CD4-positive, alpha-beta T cell treated with Interleukin-4 for 1 hour (primary cell): ENCODE data around the gene MYH9.
"Not testable (repeated sequence)": the region's sequence is repeated elsewhere in the genome, so short reads cannot be mapped to it uniquely, and the experiment has no call there.

Experiments
- DNase-seq, 2 donors: peaks; one replicate each; pipeline ENCODE4 v3.0.0-alpha.2; 2020 to 2022

The MYH9 gene

DNA sequence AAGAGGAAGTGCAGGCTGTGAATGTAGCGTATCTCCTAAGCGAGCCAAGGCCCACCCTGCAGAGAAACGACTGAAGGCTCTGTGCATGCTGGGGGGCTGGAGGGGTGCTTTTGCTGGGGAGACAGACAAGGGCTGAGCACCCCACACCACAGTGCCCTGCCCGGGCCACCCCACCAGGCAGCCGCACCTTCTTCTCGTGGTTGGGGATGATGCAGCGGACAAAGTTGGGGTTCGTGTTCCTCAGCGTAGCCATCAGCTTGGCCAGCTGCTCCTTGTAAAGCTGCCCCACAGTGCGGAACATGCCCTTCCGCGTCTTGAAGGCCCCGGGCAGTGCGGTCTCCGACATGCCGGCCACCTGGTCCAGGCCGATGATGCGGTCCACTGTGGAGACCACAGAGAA, 81.5 kb downstream of the MYH9 start:
- no peak for DNase-seq

- no peak for DNase-seq
Measured at GRCh38 chr22:36305813-36306212, 82.0 kb downstream of the MYH9 start.

GRCh38 chr22:36304429-36304828, 83.3 kb downstream of the MYH9 start:
- no peak for DNase-seq

- no peak for DNase-seq
Measured at GRCh38 chr22:36303874-36304273, 83.9 kb downstream of the MYH9 start.

GRCh38 chr22:36303115-36303467, 84.7 kb downstream of the MYH9 start:
- no peak for DNase-seq

DNA sequence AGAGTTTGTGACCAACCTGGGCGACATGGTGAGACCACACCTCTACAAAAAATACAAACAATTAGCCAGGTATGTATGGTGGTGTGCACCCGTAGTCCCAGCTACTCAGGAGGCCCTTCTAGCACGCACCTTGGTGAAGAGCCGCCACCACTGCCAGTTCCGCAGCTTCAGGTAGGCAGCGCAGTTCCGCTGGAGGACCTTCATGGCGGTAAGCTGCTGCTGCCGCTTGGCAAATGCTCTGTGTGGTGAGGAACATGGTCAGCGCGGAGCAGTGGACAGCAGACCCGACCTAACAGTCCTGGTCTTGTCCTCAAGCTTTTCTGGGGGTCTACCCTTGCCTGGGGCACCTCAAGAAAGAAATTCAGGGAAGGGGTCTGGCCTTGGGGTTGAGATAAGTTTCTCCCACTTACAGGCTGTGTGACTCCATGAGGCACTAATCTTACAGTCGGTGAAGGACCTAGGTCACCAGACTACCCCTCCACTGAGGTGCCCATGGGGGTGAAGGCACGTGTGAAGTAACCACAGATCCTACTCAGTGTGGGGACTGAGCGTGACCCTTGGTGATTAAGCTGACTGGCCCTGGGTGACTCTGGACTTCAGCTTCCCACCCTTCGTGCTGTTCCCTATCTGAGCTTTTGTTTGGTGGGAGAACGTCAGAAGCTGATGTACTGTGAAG, 85.2 kb downstream of the MYH9 start:
- no peak for DNase-seq

DNA sequence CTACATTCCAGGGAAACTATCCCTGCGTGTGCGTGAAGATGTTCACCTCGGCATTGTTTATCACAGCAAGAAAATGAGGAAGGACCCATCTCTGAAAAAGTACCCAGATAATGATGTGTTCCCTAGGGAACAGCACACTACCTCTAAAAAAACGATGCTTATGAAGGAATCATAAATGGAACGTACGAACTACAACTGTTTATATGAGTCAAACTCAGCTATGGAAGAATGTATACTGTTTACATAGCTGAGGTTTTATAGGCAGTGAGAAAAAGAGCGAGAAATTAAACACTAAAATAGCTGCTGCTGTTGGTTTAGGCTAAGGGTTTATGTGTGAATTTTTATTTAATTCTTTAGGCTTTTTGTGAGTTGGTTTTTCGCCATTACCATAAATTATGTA, 85.9 kb downstream of the MYH9 start:
- no peak for DNase-seq

GRCh38 chr22:36301384-36301828, 86.4 kb downstream of the MYH9 start:
- peak; percentile 81 to 83 for DNase-seq

- no peak for DNase-seq
Measured at GRCh38 chr22:36300396-36301212, 87.2 kb downstream of the MYH9 start.

DNA sequence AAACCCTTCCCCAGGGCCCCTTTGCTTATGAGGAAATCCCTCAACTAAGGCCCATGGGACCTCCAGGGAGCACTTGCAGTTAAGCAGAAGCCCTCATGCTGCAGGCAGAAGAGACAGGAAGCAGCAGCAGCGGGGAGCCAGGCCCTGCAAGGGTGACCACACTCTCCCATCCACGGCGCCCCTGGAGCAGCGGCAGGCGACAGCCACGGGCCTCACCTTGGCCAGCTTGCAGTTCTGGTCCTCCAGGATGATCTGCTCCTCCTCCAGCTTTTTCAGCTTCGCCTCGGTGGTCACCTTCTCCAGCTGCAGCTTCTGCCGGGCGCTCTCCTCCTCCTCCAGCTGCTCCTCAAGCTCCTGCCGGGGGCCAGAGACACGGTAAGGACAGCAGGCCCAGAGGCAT, 87.9 kb downstream of the MYH9 start:
- DNase-seq, result no peak

DNA sequence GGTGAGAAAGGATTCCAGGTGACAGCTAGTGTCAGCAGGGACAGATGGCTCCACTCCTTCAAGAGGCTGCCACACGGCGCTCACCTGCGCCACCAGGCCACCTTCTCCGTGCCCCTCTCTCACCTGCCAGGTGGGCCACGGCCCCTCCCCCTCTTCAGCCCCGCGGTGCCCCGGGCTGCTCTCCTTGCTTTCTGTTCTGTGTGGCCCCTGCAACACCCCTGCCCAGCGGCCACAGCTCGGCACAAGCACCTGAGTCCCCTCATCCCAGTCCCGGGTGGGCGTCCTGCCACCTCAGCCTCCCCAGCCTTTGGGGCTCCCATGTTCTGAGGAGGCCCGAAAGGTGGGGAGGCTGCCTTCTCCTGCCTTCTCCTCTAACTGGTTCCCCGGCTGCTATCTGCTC, 88.5 kb downstream of the MYH9 start:
- DNase-seq, result no peak

GRCh38 chr22:36298601-36299000, 89.2 kb downstream of the MYH9 start:
- DNase-seq, result no peak

DNA sequence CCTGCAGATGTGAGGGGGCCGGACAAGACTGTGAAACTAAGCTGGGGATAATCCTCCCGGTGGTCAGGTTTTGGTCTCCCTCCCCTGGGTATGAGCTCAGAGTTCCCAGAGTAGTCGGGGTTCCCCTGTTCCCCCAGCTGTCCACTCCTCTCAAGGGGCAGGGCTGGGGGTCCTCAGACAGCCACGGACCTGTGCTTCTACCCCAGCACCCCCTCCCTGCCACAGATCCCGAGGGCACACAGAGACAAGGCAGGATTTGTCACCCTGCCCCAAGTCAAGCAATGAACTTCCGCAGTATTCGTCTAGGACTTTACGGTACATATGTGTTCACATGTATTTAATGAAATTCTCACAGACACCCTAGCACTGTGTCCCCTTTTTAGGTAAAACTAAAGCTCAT, 89.6 kb downstream of the MYH9 start:
- no peak for DNase-seq

DNA sequence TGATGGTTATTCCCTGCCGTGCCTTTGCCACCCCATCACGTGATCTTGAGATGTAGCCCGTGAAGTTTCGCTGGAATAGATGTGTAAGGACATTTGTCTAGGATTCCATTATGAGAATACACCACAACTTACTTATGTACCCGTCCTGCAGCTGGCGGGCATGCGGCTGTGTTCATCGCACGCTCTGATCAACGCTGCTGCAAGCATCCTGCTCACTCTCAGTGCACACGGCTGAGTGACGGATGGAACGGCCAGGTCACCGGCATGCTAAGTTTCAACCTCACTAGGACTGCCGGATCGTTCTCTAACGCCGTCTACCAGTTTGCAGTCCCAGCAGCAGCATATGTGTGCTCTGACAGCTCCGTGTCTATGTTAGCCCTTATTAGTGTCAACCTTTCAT, 90.2 kb downstream of the MYH9 start:
- DNase-seq, result no peak

DNA sequence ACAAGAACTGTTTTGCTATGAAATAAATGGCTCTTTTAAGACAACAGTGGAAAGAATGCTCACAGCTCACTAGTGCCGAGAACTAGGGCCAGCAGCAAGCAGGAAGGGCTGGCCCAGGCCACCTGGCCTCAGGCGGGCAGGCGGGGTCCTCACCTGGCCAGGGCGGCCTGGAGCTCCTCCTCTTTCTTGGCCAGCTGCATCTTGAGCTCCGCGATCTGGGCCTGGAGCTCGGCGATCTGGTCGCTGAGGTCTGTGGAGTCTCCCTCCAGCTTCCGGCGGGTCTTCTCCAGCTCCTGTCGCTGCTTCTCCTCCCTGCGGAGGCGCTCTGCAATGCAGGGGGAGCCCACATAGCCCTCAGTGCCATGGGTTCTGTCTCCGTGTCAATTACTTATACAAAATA, 91.1 kb downstream of the MYH9 start:
- no peak for DNase-seq

DNA sequence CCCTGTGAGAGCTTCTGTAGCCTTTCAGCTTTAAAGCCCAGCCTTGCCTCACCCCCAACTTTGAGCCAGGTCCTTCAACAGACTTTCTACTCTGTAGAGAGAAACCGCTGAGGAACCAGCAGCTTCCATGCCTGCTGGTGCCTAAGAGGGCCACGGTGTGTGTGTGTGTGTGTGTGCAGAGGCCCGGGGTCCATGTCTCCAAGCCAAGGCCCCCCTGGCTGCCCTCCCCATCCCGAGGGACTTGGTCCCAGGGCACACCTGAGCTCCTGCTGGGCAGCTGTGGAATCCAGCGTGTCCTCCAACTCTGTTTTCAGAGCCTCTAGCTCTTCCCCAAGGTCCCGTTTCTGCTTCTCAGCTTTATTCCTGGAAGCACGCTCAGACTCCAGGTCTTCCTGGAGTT, 92.5 kb downstream of the MYH9 start:
- DNase-seq, result no peak

- DNase-seq, result no peak
Measured at GRCh38 chr22:36294801-36295200, 93.0 kb downstream of the MYH9 start.

DNA sequence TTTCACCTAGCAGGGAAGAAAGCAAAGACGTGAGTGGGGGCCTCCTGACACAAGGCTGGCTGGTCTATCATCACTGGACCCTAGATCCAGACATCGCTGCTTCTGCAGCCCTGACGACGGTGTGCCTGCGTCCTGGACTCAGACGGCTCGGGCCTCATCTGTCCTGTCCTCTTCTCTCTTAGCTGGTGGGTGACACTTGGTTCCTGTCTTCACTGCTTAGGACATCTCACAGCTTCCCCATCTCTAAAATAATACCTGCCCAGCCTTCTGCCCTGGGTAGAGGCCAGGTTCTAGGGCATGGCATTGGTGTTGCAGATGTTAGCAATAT, 93.5 kb downstream of the MYH9 start:
- DNase-seq, result no peak

DNA sequence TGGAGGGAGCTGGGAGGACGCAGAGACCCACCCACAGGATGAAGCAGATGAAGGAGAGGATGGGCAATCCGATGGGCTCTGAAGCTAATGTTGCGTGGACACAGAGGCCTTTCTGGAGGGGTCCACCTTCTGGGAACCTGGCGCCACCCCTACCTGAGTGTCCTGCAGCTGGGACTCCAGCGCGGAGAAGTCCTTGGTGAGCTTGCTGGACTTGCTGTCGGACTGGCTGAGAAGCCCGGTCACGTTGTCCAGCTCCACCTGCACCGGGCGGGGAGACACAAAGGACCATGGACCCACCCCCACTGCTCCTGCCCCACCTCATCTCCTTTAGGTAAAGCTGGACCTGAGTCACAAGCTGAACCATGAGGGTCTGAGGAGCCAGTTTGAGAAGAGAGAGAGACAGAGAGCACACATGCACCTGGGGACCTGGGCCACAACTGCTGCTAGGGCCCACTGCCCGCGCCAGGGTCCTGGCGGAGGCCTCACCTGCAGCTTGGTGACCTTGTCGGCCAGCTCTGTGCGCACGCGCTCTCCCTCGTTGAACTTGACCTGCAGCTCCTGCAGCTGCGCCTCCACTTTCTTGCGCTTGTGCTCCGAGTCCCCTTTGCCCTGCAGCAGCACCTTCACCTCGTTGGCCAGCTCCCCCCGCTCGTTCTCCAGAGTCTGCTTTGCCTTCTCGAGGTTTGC, 94.0 kb downstream of the MYH9 start:
- no peak for DNase-seq

GRCh38 chr22:36292823-36293530, 94.8 kb downstream of the MYH9 start:
- no peak for DNase-seq

DNA sequence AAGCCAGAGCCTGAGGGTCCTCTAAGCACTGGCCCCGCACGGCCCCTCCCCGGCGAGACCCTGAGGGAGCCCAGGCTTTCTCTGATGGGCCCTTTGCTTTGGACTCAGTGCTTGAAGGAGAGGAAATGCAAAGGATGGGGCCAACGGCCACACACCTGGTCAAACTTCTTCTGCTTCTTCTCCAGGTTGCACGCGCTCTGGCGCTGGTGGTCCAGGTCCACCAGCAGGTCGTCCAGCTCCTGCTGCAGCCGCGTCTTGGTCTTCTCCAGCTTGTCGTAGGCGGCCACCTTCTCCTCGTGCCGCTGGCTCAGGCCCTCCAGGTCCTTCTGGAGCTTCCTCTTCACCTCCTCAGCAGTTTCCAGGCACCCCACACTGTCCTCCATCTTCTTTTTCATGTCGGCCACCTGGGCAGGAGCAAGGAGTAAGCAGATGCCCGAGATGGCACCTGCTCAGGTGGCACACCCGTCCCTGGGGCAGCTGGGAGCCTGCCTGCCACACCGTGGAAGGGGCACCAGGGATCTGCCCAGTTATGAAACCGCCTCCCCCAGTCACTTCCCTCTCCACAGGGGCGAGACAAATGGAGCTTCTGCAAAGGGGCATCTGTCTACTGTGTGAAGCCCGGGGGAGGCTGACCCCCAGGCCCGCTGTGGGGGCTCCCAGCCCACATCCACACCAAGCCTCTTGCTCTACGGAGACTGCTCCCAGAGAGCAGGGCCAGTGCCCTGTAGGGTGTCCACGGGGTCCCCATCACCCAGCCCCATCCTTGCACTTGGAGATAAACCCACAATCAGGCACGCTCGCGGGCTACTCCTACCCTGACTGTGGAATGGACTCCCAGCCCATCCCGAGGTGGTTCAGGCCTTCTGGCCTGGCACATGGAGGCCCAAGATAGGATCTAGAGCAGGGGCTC, 95.7 kb downstream of the MYH9 start:
- DNase-seq, result no peak

DNA sequence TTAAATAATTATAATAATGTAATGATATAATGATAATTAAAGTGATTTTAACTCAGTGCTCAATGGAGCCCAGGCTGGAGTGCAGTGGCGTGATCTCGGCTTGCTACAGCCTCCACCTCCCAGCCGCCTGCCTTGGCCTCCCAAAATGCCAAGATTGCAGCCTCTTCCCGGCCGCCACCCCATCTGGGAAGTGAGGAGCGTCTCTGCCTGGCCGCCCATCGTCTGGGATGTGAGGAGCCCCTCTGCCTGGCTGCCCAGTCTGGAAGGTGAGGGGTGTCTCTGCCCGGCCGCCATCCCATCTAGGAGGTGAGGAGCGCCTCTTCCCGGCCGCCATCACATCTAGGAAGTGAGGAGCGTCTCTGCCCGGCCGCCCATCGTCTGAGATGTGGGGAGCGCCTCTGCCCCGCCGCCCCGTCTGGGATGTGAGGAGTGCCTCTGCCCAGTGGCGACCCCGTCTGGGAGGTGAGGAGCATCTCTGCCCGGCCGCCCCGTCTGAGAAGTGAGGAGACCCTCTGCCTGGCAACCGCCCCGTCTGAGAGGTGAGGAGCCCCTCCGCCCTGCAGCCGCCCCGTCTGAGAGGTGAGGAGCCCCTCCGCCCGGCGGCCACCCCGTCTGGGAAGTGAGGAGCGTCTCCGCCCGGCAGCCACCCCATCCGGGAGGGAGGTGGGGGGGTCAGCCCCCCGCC, 97.2 kb downstream of the MYH9 start:
- not testable (repeated sequence) for DNase-seq
